ENCODE measurements around the gene RSU1. TPM values are rescaled to one million over a fixed set of nuclear protein-coding genes. Genes with fewer than 3 reads are reported as not detected.

The RSU1 gene
- total and polyA plus RNA-seq, 2 experiments from 2014 or later: 109 to 236 TPM

DNA sequence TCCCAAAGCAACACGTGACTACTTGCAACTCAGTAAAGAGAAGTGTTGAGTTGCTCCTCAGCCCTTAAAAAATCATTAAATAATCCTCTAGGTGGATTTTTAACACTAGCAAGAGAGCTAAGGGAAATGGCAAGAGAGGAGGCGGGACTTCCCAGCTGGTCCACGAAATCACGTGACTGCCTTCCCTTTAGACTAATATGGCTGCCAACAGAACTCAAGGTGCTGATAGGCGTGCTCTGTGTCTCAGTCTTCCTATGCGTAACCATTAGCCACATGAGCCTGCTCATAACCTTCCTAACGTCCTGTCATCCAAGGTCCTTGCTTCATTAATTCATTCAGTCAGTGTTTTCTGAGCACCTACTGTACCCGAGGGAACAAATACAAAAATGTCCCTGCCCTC lies 66.0 kb downstream of the RSU1 start:
- no peak overlapping the region for H2AFZ ChIP-seq
- WGBS, 2 experiments (ENCODE audit: low coverage in 1 of 2, low lambda C conversion rate in 2 of 2, missing lambda C conversion rate in 2 of 2): 99 to 100% methylated on average over 8 of the region's 8 CpGs
- no peak for TF ChIP-seq EZH2phosphoT487 (IDR thresholded peaks at IDR 0.05; ENCODE audit: insufficient read depth, low read depth)
- no peak for TF ChIP-seq EZH2 (IDR thresholded peaks at IDR 0.05; ENCODE audit: insufficient read depth, poor library complexity, severe bottlenecking)
- H3K4me1 ChIP-seq (ENCODE audit: insufficient read depth): peaks cover 5% of the 10 kb centered on the region
- H3K4me2 ChIP-seq (ENCODE audit: unreplicated experiment): no peak overlapping the region
- H3K9ac ChIP-seq: no peak overlapping the region
- no peaks in the 10 kb centered on the region for H3K9me3 ChIP-seq (ENCODE audit: low read depth)
- no peaks in the 10 kb centered on the region for H4K20me1 ChIP-seq (ENCODE audit: insufficient read depth)
- no peaks in the 10 kb centered on the region for H3F3A ChIP-seq (ENCODE audit: insufficient read depth)
- H3K4me3 ChIP-seq: no peak overlapping the region
- H3K27me3 ChIP-seq (replicated peaks; ENCODE audit: insufficient read depth): no peaks in the 10 kb centered on the region
- H3K36me3 ChIP-seq (ENCODE audit: low read depth): peaks cover 35% of the 10 kb centered on the region
- H3K9me2 ChIP-seq (ENCODE audit: insufficient read depth): no peaks in the 10 kb centered on the region
- DNase-seq: no peak
- in situ Hi-C loops (cut with MboI): no loop called here
- H3K27ac ChIP-seq: no peak overlapping the region
- peaks cover 23% of the 10 kb centered on the region; the same call in 1 of the 2 replicates for H3K79me2 ChIP-seq (ENCODE audit: insufficient read depth)

DNA sequence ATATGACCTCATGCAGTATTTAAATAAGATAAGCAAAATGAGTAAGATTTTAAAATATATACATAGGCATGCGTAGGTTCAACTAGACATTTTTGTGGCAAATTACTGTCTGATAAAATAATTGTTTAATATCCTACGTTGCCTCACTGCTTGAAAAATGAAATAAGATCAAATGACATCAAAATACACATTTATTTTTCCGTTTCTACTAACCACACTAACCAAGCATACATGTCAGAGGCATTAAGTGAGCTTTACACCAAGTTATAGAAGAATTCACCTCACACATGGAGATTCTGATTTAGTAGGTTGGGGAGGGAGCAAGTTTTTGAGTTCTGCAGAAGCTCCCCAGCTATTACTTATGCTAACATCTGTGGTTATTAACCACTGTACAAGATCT lies 66.8 kb downstream of the RSU1 start:
- Histone ChIP-seq H2AFZ (no peak overlapping the region), H4K20me1 (ENCODE audit: insufficient read depth) (no peaks in the 10 kb centered on the region), H3K27me3 (replicated peaks; ENCODE audit: insufficient read depth) (no peaks in the 10 kb centered on the region), H3K9me3 (ENCODE audit: low read depth) (no peaks in the 10 kb centered on the region), H3K4me2 (ENCODE audit: unreplicated experiment) (no peak overlapping the region), H3K27ac (no peak overlapping the region), H3K4me3 (no peak overlapping the region), H3K79me2 (ENCODE audit: insufficient read depth) (peaks cover 22% of the 10 kb centered on the region; the same call in 1 of the 2 replicates), H3K4me1 (ENCODE audit: insufficient read depth) (no peaks in the 10 kb centered on the region), H3K36me3 (ENCODE audit: low read depth) (peaks cover 35% of the 10 kb centered on the region), H3K9me2 (ENCODE audit: insufficient read depth) (no peaks in the 10 kb centered on the region), H3K9ac (no peak overlapping the region), H3F3A (ENCODE audit: insufficient read depth) (no peaks in the 10 kb centered on the region)
- WGBS, 2 experiments (ENCODE audit: low coverage in 1 of 2, low lambda C conversion rate in 2 of 2, missing lambda C conversion rate in 2 of 2): 96% methylated on average over 3 of the region's 3 CpGs
- in situ Hi-C loops (cut with MboI): no loop called here
- DNase-seq: no peak
- TF ChIP-seq EZH2phosphoT487 (IDR thresholded peaks at IDR 0.05; ENCODE audit: insufficient read depth, low read depth) (no peak), EZH2 (IDR thresholded peaks at IDR 0.05; ENCODE audit: insufficient read depth, poor library complexity, severe bottlenecking) (no peak)

DNA sequence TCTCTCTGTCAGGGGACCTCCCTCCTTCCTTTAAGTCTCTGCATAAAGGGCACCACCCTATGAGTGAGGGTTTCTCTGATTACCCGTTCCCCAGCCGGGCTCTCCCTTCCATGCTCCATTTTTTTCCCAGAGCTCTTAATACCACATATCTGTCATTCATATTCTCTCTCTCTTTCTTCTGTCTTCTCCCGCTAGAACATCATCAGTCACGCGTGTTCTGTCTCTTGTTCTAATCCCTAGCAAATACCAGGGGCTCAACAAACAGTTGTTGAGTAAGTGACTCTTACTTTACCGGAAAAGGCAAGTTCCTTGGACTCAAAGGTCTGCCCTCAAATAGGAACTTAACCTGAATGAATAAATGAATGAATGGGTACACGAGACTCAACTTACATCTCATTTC lies 68.5 kb downstream of the RSU1 start:
- no peaks in the 10 kb centered on the region for H3K9me3 ChIP-seq (ENCODE audit: low read depth)
- H3K4me2 ChIP-seq (ENCODE audit: unreplicated experiment): no peak overlapping the region
- H4K20me1 ChIP-seq (ENCODE audit: insufficient read depth): no peaks in the 10 kb centered on the region
- H3K9me2 ChIP-seq (ENCODE audit: insufficient read depth): no peaks in the 10 kb centered on the region
- no peak for DNase-seq
- peaks cover 26% of the 10 kb centered on the region for H3K36me3 ChIP-seq (ENCODE audit: low read depth)
- H3K4me3 ChIP-seq: no peak overlapping the region
- H3K9ac ChIP-seq: no peak overlapping the region
- no peaks in the 10 kb centered on the region for H3F3A ChIP-seq (ENCODE audit: insufficient read depth)
- H2AFZ ChIP-seq: no peak overlapping the region
- no peaks in the 10 kb centered on the region for H3K27me3 ChIP-seq (replicated peaks; ENCODE audit: insufficient read depth)
- no peak overlapping the region for H3K27ac ChIP-seq
- in situ Hi-C loops (cut with MboI): no loop called here
- no peaks in the 10 kb centered on the region for H3K4me1 ChIP-seq (ENCODE audit: insufficient read depth)
- H3K79me2 ChIP-seq (ENCODE audit: insufficient read depth): peaks cover 13% of the 10 kb centered on the region
- no peak for TF ChIP-seq EZH2 (IDR thresholded peaks at IDR 0.05; ENCODE audit: insufficient read depth, poor library complexity, severe bottlenecking)
- no peak for TF ChIP-seq EZH2phosphoT487 (IDR thresholded peaks at IDR 0.05; ENCODE audit: insufficient read depth, low read depth)
- 89 to 94% methylated on average over 7 of the region's 7 CpGs for WGBS, 2 experiments (ENCODE audit: low coverage in 1 of 2, low lambda C conversion rate in 2 of 2, missing lambda C conversion rate in 2 of 2)

DNA sequence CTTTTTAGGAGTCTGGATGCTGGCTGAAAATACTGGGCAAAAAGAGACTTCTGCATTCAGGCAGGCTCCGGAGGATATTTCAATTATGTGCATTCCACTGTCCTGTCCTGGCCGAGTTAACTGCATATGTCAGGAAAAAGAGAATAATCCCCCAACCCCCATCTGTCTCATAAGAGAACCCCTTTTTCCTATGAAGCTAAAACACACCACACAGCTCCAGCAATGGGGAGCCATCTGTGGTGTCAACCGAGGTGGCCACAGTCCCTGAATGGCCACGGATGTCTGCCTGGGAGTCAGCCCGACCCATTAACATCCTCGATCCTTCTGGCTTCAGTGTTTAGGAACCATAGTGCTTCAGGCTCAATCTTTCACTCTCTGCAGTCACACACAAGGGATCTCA lies 70.4 kb downstream of the RSU1 start:
- H3K27me3 ChIP-seq (replicated peaks; ENCODE audit: insufficient read depth): no peaks in the 10 kb centered on the region
- H3K9me3 ChIP-seq (ENCODE audit: low read depth): no peaks in the 10 kb centered on the region
- H4K20me1 ChIP-seq (ENCODE audit: insufficient read depth): no peaks in the 10 kb centered on the region
- H3K36me3 ChIP-seq (ENCODE audit: low read depth): peaks cover 21% of the 10 kb centered on the region
- no peaks in the 10 kb centered on the region for H3K4me1 ChIP-seq (ENCODE audit: insufficient read depth)
- no peak overlapping the region for H3K9ac ChIP-seq
- no peak overlapping the region for H3K4me3 ChIP-seq
- no peak overlapping the region for H2AFZ ChIP-seq
- peaks cover 11% of the 10 kb centered on the region for H3K79me2 ChIP-seq (ENCODE audit: insufficient read depth)
- H3K9me2 ChIP-seq (ENCODE audit: insufficient read depth): no peaks in the 10 kb centered on the region
- in situ Hi-C loops (cut with MboI): no loop called here
- H3K4me2 ChIP-seq (ENCODE audit: unreplicated experiment): no peak overlapping the region
- H3F3A ChIP-seq (ENCODE audit: insufficient read depth): no peaks in the 10 kb centered on the region
- TF ChIP-seq EZH2 (IDR thresholded peaks at IDR 0.05; ENCODE audit: insufficient read depth, poor library complexity, severe bottlenecking) (no peak), EZH2phosphoT487 (IDR thresholded peaks at IDR 0.05; ENCODE audit: insufficient read depth, low read depth) (no peak)
- no peak for DNase-seq
- no peak overlapping the region for H3K27ac ChIP-seq
- WGBS, 2 experiments (ENCODE audit: low coverage in 1 of 2, low lambda C conversion rate in 2 of 2, missing lambda C conversion rate in 2 of 2): 91 to 92% methylated on average over 6 of the region's 6 CpGs

DNA sequence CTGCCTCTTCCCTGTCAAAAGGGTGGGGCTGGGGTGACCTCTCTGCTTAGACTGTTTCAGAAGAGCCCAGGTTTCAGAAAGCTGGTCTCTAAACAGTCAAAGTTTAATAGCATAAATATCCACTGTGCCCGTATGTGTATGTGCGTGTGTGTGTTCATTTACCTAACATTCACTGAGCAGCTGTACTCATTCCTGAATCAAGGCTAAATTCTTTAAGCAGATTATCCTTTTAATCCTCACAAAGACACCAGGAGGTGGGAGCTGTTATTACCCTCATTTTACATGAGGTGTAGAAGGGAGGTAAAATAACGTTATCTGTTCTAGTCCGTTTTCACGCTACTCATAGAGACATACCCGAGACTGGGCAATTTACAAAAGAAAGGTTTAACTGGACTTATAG lies 72.2 kb downstream of the RSU1 start:
- Histone ChIP-seq H3K4me1 (ENCODE audit: insufficient read depth) (no peaks in the 10 kb centered on the region), H3K9ac (no peak overlapping the region), H3K4me3 (no peak overlapping the region), H4K20me1 (ENCODE audit: insufficient read depth) (no peaks in the 10 kb centered on the region), H3F3A (ENCODE audit: insufficient read depth) (no peaks in the 10 kb centered on the region), H2AFZ (no peak overlapping the region), H3K27me3 (replicated peaks; ENCODE audit: insufficient read depth) (no peaks in the 10 kb centered on the region), H3K9me3 (ENCODE audit: low read depth) (no peaks in the 10 kb centered on the region), H3K36me3 (ENCODE audit: low read depth) (peaks cover 7% of the 10 kb centered on the region; the same call in 1 of the 2 replicates), H3K27ac (no peak overlapping the region), H3K4me2 (ENCODE audit: unreplicated experiment) (no peak overlapping the region), H3K9me2 (ENCODE audit: insufficient read depth) (no peaks in the 10 kb centered on the region), H3K79me2 (ENCODE audit: insufficient read depth) (peaks cover 15% of the 10 kb centered on the region)
- WGBS, 2 experiments (ENCODE audit: low coverage in 1 of 2, low lambda C conversion rate in 2 of 2, missing lambda C conversion rate in 2 of 2): 80 to 82% methylated on average over 6 of the region's 6 CpGs
- in situ Hi-C loops (cut with MboI): no loop called here
- DNase-seq: no peak
- TF ChIP-seq EZH2 (IDR thresholded peaks at IDR 0.05; ENCODE audit: insufficient read depth, poor library complexity, severe bottlenecking) (no peak), EZH2phosphoT487 (IDR thresholded peaks at IDR 0.05; ENCODE audit: insufficient read depth, low read depth) (no peak)

Data from GM23248 (cell line).